ENCODE measurements around the gene LIG1. TPM values are rescaled to one million over a fixed set of nuclear protein-coding genes. Genes with fewer than 3 reads are reported as not detected.
A peak's percentile ranks its signal among the peaks of the same experiment; 100 is the strongest.

LIG1 gene
- total and polyA plus RNA-seq, 2 of the 13 experiments (the other 11 are each of a cell fraction or from before 2014, with no cell fraction given) = 20.1 to 64.4 TPM

DNA sequence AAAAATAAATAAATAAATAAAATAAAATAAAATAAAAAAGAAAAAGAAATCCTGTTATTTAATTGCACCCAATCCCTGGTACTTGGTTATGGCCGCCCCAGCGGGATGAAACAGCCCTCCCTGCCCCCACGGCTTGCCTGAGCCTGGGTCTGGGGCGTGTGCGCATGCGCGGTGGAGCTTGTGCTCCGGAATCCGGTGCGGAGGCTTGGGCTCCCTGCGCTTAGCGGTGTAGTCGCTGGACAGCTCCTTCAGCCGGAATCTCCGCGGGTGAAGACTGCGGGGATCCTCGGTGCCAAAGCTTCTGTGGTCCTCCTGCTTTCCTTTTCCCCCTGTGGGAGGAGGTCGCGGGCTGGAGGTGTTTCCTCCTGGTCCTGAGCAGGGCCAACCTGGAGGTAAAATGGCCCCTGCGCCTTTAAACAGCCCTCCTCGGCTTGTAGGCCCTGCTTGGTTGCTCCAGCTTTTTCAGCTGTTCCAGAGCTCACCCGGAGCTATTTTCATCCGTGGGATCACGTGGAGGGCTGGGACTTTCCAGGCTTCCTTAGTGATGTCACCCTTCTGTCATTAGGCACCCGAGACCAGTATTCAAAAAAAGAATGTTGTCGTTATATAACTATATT, 59.7 kb downstream of the LIG1 start, which contains the start of gene PLA2G4C (continued):
- peak; percentile 55 for TF ChIP-seq ZNF883 (CRISPR knock-in tag; IDR thresholded peaks at IDR 0.05; ENCODE audit: not compliant biosample characterization)
- TF ChIP-seq, protein P1, sequence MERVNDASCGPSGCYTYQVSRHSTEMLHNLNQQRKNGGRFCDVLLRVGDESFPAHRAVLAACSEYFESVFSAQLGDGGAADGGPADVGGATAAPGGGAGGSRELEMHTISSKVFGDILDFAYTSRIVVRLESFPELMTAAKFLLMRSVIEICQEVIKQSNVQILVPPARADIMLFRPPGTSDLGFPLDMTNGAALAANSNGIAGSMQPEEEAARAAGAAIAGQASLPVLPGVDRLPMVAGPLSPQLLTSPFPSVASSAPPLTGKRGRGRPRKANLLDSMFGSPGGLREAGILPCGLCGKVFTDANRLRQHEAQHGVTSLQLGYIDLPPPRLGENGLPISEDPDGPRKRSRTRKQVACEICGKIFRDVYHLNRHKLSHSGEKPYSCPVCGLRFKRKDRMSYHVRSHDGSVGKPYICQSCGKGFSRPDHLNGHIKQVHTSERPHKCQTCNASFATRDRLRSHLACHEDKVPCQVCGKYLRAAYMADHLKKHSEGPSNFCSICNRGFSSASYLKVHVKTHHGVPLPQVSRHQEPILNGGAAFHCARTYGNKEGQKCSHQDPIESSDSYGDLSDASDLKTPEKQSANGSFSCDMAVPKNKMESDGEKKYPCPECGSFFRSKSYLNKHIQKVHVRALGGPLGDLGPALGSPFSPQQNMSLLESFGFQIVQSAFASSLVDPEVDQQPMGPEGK (CRISPR knock-in tag; IDR thresholded peaks at IDR 0.05) = peak; percentile 60
- no peak for TF ChIP-seq HNRNPK (IDR thresholded peaks at IDR 0.05; ENCODE audit: low read depth, low read length, poor library complexity, severe bottlenecking)
- TF ChIP-seq, protein P2, sequence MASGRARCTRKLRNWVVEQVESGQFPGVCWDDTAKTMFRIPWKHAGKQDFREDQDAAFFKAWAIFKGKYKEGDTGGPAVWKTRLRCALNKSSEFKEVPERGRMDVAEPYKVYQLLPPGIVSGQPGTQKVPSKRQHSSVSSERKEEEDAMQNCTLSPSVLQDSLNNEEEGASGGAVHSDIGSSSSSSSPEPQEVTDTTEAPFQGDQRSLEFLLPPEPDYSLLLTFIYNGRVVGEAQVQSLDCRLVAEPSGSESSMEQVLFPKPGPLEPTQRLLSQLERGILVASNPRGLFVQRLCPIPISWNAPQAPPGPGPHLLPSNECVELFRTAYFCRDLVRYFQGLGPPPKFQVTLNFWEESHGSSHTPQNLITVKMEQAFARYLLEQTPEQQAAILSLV (CRISPR knock-in tag; IDR thresholded peaks at IDR 0.05; ENCODE audit: borderline replicate concordance) = no peak
- TF ChIP-seq TAF1 (CRISPR knock-in tag; IDR thresholded peaks at IDR 0.05) = peak; percentile 71
- no peak for TF ChIP-seq FOXJ3 (CRISPR knock-in tag; IDR thresholded peaks at IDR 0.05; ENCODE audit: borderline replicate concordance)
- TF ChIP-seq NFKB2 (CRISPR knock-in tag; IDR thresholded peaks at IDR 0.05; ENCODE audit: borderline replicate concordance) = peak; percentile 77; the same call in 1 of the 2 replicates
- no peak for TF ChIP-seq ZNF616 (CRISPR knock-in tag; IDR thresholded peaks at IDR 0.05; ENCODE audit: low read depth)
- no peak for TF ChIP-seq PAX8 (CRISPR knock-in tag; IDR thresholded peaks at IDR 0.05; ENCODE audit: borderline replicate concordance)
- peak; percentile 84 for TF ChIP-seq HNRNPLL (IDR thresholded peaks at IDR 0.05; ENCODE audit: low read depth, low read length, poor library complexity, severe bottlenecking)
- TF ChIP-seq ARNT2 (CRISPR knock-in tag; IDR thresholded peaks at IDR 0.05; ENCODE audit: low read depth) = no peak
- no peak for TF ChIP-seq REPIN1 (CRISPR knock-in tag; IDR thresholded peaks at IDR 0.05; ENCODE audit: borderline replicate concordance, low read depth)
- no peak for TF ChIP-seq TCF7L2 (IDR thresholded peaks at IDR 0.05; ENCODE audit: low read depth, low read length)
- no peak for TF ChIP-seq AKAP8 (CRISPR knock-in tag; IDR thresholded peaks at IDR 0.05)
- peak; percentile 35; the same call in 1 of the 2 replicates for TF ChIP-seq TBX2 (CRISPR knock-in tag; IDR thresholded peaks at IDR 0.05; ENCODE audit: borderline replicate concordance)
- no peak for TF ChIP-seq JDP2 (CRISPR knock-in tag; IDR thresholded peaks at IDR 0.05; ENCODE audit: borderline replicate concordance)
- TF ChIP-seq NPAS2 (CRISPR knock-in tag; IDR thresholded peaks at IDR 0.05; ENCODE audit: borderline replicate concordance) = no peak
- TF ChIP-seq ZNF792 (CRISPR knock-in tag; IDR thresholded peaks at IDR 0.05) = 0 out of 2 replicates have a peak, but pooled peaks have one; percentile 31
- TF ChIP-seq, protein P3, sequence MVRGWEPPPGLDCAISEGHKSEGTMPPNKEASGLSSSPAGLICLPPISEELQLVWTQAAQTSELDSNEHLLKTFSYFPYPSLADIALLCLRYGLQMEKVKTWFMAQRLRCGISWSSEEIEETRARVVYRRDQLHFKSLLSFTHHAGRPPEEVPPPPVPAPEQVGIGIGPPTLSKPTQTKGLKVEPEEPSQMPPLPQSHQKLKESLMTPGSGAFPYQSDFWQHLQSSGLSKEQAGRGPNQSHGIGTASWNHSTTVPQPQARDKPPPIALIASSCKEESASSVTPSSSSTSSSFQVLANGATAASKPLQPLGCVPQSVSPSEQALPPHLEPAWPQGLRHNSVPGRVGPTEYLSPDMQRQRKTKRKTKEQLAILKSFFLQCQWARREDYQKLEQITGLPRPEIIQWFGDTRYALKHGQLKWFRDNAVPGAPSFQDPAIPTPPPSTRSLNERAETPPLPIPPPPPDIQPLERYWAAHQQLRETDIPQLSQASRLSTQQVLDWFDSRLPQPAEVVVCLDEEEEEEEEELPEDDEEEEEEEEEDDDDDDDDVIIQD (CRISPR knock-in tag; IDR thresholded peaks at IDR 0.05; ENCODE audit: low read depth) = no peak
- TF ChIP-seq, protein P4, sequence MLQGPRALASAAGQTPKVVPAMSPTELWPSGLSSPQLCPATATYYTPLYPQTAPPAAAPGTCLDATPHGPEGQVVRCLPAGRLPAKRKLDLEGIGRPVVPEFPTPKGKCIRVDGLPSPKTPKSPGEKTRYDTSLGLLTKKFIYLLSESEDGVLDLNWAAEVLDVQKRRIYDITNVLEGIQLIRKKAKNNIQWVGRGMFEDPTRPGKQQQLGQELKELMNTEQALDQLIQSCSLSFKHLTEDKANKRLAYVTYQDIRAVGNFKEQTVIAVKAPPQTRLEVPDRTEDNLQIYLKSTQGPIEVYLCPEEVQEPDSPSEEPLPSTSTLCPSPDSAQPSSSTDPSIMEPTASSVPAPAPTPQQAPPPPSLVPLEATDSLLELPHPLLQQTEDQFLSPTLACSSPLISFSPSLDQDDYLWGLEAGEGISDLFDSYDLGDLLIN (CRISPR knock-in tag; IDR thresholded peaks at IDR 0.05; ENCODE audit: borderline replicate concordance) = no peak
- no peak for TF ChIP-seq ZNF451 (CRISPR knock-in tag; IDR thresholded peaks at IDR 0.05)
- TF ChIP-seq FOSL2 (CRISPR knock-in tag; IDR thresholded peaks at IDR 0.05) = 0 out of 2 replicates have a peak, but pooled peaks have one; percentile 18
- no peak for TF ChIP-seq FOSL1 (CRISPR knock-in tag; IDR thresholded peaks at IDR 0.05; ENCODE audit: borderline replicate concordance)
